GM12891 (cell line): ENCODE data around the gene RNF217.

ENCODE experiments used
- PAX5 ChIP-seq: IDR thresholded peaks from 2 replicates; pipeline ENCODE4 v1.6.1; 2011; ENCODE audit warnings: low read length, moderate library complexity, mild to moderate bottlenecking; ENCODE audit not compliant: insufficient read depth, severe bottlenecking
- POLR2A ChIP-seq: IDR thresholded peaks from 2 replicates; pipeline ENCODE4 v1.6.1; 2011; ENCODE audit warnings: low read depth, low read length, control low read depth
- POLR2AphosphoS5 ChIP-seq: IDR thresholded peaks from 2 replicates; pipeline ENCODE4 v1.6.1; 2011; ENCODE audit warnings: low read depth, low read length, control low read depth
- POU2F2 ChIP-seq: IDR thresholded peaks from 2 replicates; pipeline ENCODE4 v1.6.1; 2011; ENCODE audit warnings: low read depth, mild to moderate bottlenecking, control low read depth, low read length, moderate library complexity
- SPI1 ChIP-seq: IDR thresholded peaks from 2 replicates; pipeline ENCODE4 v1.6.1; 2011; ENCODE audit warnings: low read depth, low read length, control low read depth
- TAF1 ChIP-seq: IDR thresholded peaks from 2 replicates; pipeline ENCODE4 v1.6.1; 2011; ENCODE audit warnings: low read depth, low read length, control low read depth

DNA sequence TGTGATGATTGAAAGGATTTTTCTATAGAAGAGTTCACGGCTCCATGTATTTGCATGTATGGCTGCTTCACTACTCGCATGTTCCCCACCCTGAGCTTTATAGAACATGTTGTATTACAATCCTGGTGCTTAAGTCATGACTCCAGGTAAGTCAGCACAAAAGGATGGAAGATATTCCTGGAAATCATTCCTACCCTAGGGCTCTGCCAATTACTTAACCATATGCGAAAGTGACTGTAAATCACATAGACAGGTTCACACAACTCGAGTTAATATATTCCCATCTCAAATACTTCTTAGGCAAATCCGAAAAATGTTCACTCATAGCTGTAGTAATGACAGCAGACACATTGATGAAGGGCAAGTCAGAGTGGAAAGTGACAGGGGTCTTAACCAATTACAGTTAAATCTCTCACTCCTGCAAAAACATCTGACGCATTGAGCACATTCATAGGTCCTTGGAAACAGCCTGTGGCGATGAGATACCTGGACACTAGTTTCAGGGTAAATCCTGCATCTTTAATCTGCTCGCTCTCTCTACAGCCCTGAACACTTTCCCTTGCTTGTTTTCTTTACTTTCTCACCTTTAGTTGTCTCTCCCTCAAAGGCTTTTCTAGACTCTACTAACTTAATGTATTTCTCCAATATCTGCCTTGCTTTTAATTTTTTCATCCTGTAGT, 35.1 kb downstream of the RNF217 start:
- TF ChIP-seq POU2F2 (no peak), POLR2A (no peak), TAF1 (no peak), POLR2AphosphoS5 (no peak), SPI1 (no peak), PAX5 (no peak)
